IMR-90 (cell line): ENCODE results near the gene CYSTM1. TPM values are rescaled to one million over a fixed set of nuclear protein-coding genes. Genes with fewer than 3 reads are reported as not detected.

Experiments
- ATAC-seq: fragments of 200-7000 bp; cut with Tn5 transposase; 2 replicates; pipeline ENCODE4 v1.9.1; 2020; ENCODE audit warnings: low read depth, mild to moderate bottlenecking, moderate library complexity
- BruUV-seq: library from RNA; stranded (reverse); fragments of 400-500 nt; replicated peaks from 2 replicates; lab custom pipeline; 2021; lab: Mats Ljungman, UMichigan
- CTCF ChIA-PET: fragments of 300-600 bp; formaldehyde crosslinking; extraction: SDS; loops from one replicate; lab custom pipeline; 2021; ENCODE audit warnings: antibody characterized with exemption; lab: Yijun Ruan, JAX
- POLR2A ChIA-PET: fragments of 300-600 bp; sonication (Branson Sonifier 250); formaldehyde crosslinking; loops from one replicate; lab custom pipeline; 2022; ENCODE audit warnings: antibody characterized with exemption; ENCODE audit not compliant: unreplicated experiment; lab: Charles Lee
- DNase-seq: peaks from one replicate; pipeline ENCODE4 v3.0.0; 2013
- H2AFZ ChIP-seq: replicated peaks from 2 replicates; pipeline ENCODE3; 2013; ENCODE audit warnings: low read length, mild to moderate bottlenecking; ENCODE audit not compliant: poor library complexity
- H2AK5ac ChIP-seq: 2 replicates; pipeline ENCODE4 v1.6.1; 2013; ENCODE audit warnings: low read depth, low read length, inconsistent platforms
- H2AK9ac ChIP-seq: replicated peaks from 2 replicates; pipeline ENCODE3; 2013; ENCODE audit warnings: mild to moderate bottlenecking, low read depth, low read length, moderate library complexity; ENCODE audit not compliant: poor library complexity
- H2BK120ac ChIP-seq: 2 replicates; pipeline ENCODE4 v1.6.1; 2013; ENCODE audit warnings: low read depth, low read length, inconsistent platforms
- H2BK15ac ChIP-seq: 3 replicates; pipeline ENCODE4 v1.6.1; 2013; ENCODE audit warnings: low read depth, low read length, inconsistent platforms
- H2BK20ac ChIP-seq: 2 replicates; pipeline ENCODE4 v1.6.1; 2013; ENCODE audit warnings: low read depth, mild to moderate bottlenecking, inconsistent platforms, low read length, moderate library complexity
- H2BK5ac ChIP-seq: 2 replicates; pipeline ENCODE4 v1.6.1; 2013; ENCODE audit warnings: mild to moderate bottlenecking, low read depth, low read length, inconsistent platforms; ENCODE audit not compliant: poor library complexity, severe bottlenecking
- H3K14ac ChIP-seq: replicated peaks from 2 replicates; pipeline ENCODE4 v1.6.1; 2013; ENCODE audit warnings: low read depth, low read length, inconsistent platforms
- H3K18ac ChIP-seq: 2 replicates; pipeline ENCODE4 v1.6.1; 2013; ENCODE audit warnings: low read depth, low read length, control low read depth
- H3K23ac ChIP-seq: 2 replicates; pipeline ENCODE4 v1.6.1; 2013; ENCODE audit warnings: low read depth, low read length, inconsistent platforms
- H3K27ac ChIP-seq: 2 replicates; pipeline ENCODE4 v1.5.1; 2013; ENCODE audit warnings: mild to moderate bottlenecking, control low read depth, low read length; ENCODE audit not compliant: insufficient read depth
- H3K27me3 ChIP-seq: 2 replicates; pipeline ENCODE4 v1.6.1; 2013; ENCODE audit warnings: low read length; ENCODE audit not compliant: control insufficient read depth, insufficient read depth
- H3K36me3 ChIP-seq: 2 replicates; pipeline ENCODE4 v1.6.1; 2013; ENCODE audit warnings: low read length, mixed read lengths; ENCODE audit not compliant: control insufficient read depth, insufficient read depth
- H3K4ac ChIP-seq: 2 replicates; pipeline ENCODE4 v1.6.1; 2013; ENCODE audit warnings: low read depth, low read length, inconsistent platforms
- H3K4me1 ChIP-seq: 2 replicates; pipeline ENCODE4 v1.6.1; 2013; ENCODE audit warnings: low read length, mixed read lengths; ENCODE audit not compliant: control insufficient read depth, insufficient read depth
- H3K4me2 ChIP-seq: 2 replicates; pipeline ENCODE4 v1.6.1; 2013; ENCODE audit warnings: low read depth, mild to moderate bottlenecking, control low read depth, low read length, moderate library complexity
- H3K4me3 ChIP-seq: 2 replicates; pipeline ENCODE4 v1.5.1; 2013; ENCODE audit warnings: low read depth, mild to moderate bottlenecking, control low read depth, low read length, moderate library complexity; ENCODE audit not compliant: insufficient read depth
- H3K56ac ChIP-seq: 2 replicates; pipeline ENCODE4 v1.6.1; 2013; ENCODE audit warnings: low read length, inconsistent platforms; ENCODE audit not compliant: insufficient read depth; ENCODE audit errors: extremely low read depth
- H3K79me1 ChIP-seq, 2 experiments: 2 replicates each; pipeline ENCODE4 v1.6.1; 2013; ENCODE audit warnings: low read length in 2 of 2, inconsistent platforms in 1 of 2, low read depth in 1 of 2
- H3K9ac ChIP-seq: 2 replicates; pipeline ENCODE4 v1.6.1; 2013; ENCODE audit warnings: low read depth, low read length, control low read depth
- H3K9me1 ChIP-seq: 2 replicates; pipeline ENCODE4 v1.6.1; 2013; ENCODE audit warnings: low read length, inconsistent platforms; ENCODE audit not compliant: insufficient read depth
- H3K9me3 ChIP-seq: 2 replicates; pipeline ENCODE4 v1.6.1; 2013; ENCODE audit warnings: low read length; ENCODE audit not compliant: control insufficient read depth, insufficient read depth
- H4K20me1 ChIP-seq: 2 replicates; pipeline ENCODE4 v1.6.1; 2013; ENCODE audit warnings: low read length, inconsistent platforms; ENCODE audit not compliant: insufficient read depth
- H4K5ac ChIP-seq: 2 replicates; pipeline ENCODE4 v1.6.1; 2013; ENCODE audit warnings: mild to moderate bottlenecking, low read depth, low read length, control low read depth
- H4K8ac ChIP-seq, 2 experiments: 2 replicates each; pipeline ENCODE4 v1.6.1; 2013; ENCODE audit warnings: low read depth in 2 of 2, low read length in 2 of 2, control low read depth in 1 of 2, inconsistent platforms in 1 of 2
- H4K91ac ChIP-seq: 2 replicates; pipeline ENCODE4 v1.6.1; 2013; ENCODE audit warnings: low read depth, low read length, inconsistent platforms; ENCODE audit not compliant: insufficient read depth
- CEBPB ChIP-seq: IDR thresholded peaks from 2 replicates; pipeline ENCODE4 v1.6.1; 2012; ENCODE audit warnings: low read depth, low read length, improper control_type of control experiment
- CHD1 ChIP-seq: IDR thresholded peaks from 2 replicates; pipeline ENCODE4 v1.6.1; 2012; ENCODE audit warnings: low read depth, low read length, improper control_type of control experiment
- FOS ChIP-seq: fragments of 150-350 bp; IDR thresholded peaks from 2 replicates; pipeline ENCODE4 v1.6.1; 2016; ENCODE audit warnings: low read depth, low read length
- MAFK ChIP-seq: IDR thresholded peaks from 2 replicates; pipeline ENCODE4 v1.6.1; 2012; ENCODE audit warnings: low read depth, low read length, improper control_type of control experiment
- MAZ ChIP-seq: IDR thresholded peaks from 2 replicates; pipeline ENCODE4 v1.6.1; 2012; ENCODE audit warnings: low read depth, mild to moderate bottlenecking, low read length, improper control_type of control experiment, moderate library complexity, borderline replicate concordance
- POLR2A ChIP-seq: IDR thresholded peaks from 2 replicates; pipeline ENCODE4 v1.6.1; 2012; ENCODE audit warnings: mild to moderate bottlenecking, low read depth, low read length
- USF2 ChIP-seq: fragments of 150-350 bp; IDR thresholded peaks from 2 replicates; pipeline ENCODE4 v1.6.1; 2017; ENCODE audit warnings: mild to moderate bottlenecking, antibody characterized with exemption, low read length, low read depth
- WGBS, 2 experiments: methylation state at CpG; one replicate each; pipeline versions ENCODE4 v1.1.5 to v1.1.7; 2013; ENCODE audit warnings: missing lambda C conversion rate in 2 of 2; ENCODE audit not compliant: insufficient read length in 1 of 2; ENCODE audit errors: extremely low coverage in 2 of 2; 5-methylcytosine and 5-hydroxymethylcytosine counted together
- dilution Hi-C: fragments of 300-500 bp; cut with HindIII; formaldehyde crosslinking; loops from one replicate; pipeline ENCODE4 v1.14.3; 2018; ENCODE audit warnings: low sequenced_read_pairs; ENCODE audit not compliant: unreplicated experiment
- in situ Hi-C: fragments of 300-500 bp; cut with MboI; formaldehyde crosslinking; loops from 3 replicates; pipeline ENCODE4 v1.14.3; 2019; ENCODE audit warnings: low sequenced_read_pairs, inconsistent platforms, mixed read lengths
- intact Hi-C: fragments of 100-400 bp; cut with micrococcal nuclease; formaldehyde crosslinking; loops from 2 replicates; pipeline ENCODE4 v1.10.0; 2022
- polyA plus RNA-seq, 3 experiments: library from polyadenylated mRNA; depleted of rRNA; stranded (reverse); fragments of >200 nt; gene quantifications; 2 replicates each; pipeline ENCODE4 v1.2.3, GENCODE V29; 2012; ENCODE audit warnings: low replicate concordance in 1 of 3
- total RNA-seq: library from RNA; depleted of rRNA; stranded (reverse); fragments of >200 nt; gene quantifications from 2 replicates; pipeline ENCODE4 v1.2.3, GENCODE V29; 2012

Gene CYSTM1
- total and polyA plus RNA-seq, 2 of the 4 experiments (the other 2 are of a cell fraction) = 7.3 to 15.0 TPM

GRCh38 chr5:140194662-140195061 is 19.7 kb downstream of the CYSTM1 start:
- intact Hi-C loops = no loop called here
- 80% methylated on average over 1 of the region's 2 CpGs; no CpG with 5 or more reads in 1 of the 2 experiments for WGBS, 2 experiments
- Histone ChIP-seq H3K56ac (no peak overlapping the region), H3K4me3 (no peak overlapping the region), H4K5ac (no peak overlapping the region), H2AK9ac (no peak overlapping the region), H3K18ac (no peak overlapping the region), H2BK120ac (no peak overlapping the region), H2BK5ac (no peak overlapping the region), H3K79me1 (no peaks in the 10 kb centered on the region), H3K9ac (no peak overlapping the region), H2BK20ac (no peak overlapping the region), H3K27ac (no peak overlapping the region), H4K91ac (no peak overlapping the region), H2BK15ac (no peak overlapping the region), H3K9me3 (no peaks in the 10 kb centered on the region), H4K8ac (no peak overlapping the region), H3K14ac (no peak overlapping the region), H2AFZ (no peak overlapping the region), H4K20me1 (no peaks in the 10 kb centered on the region), H3K36me3 (no peaks in the 10 kb centered on the region), H3K4me1 (no peaks in the 10 kb centered on the region), H3K27me3 (no peaks in the 10 kb centered on the region), H2AK5ac (no peak overlapping the region), H3K4me2 (no peak overlapping the region), H3K23ac (no peak overlapping the region; the same call in 1 of the 2 replicates), H3K4ac (no peak overlapping the region), H3K9me1 (no peaks in the 10 kb centered on the region)
- ATAC-seq (no peak), DNase-seq (no peak)
- ChIA-PET CTCF (no interaction called here), POLR2A (interaction anchor here (0.6 kb wide), 1 partner anchor 382 kb away, joined by 3 read pairs; no protein-coding TSS in a partner anchor)
- TF ChIP-seq MAZ = no peak
- no peak for TF ChIP-seq FOS
- no peak for TF ChIP-seq USF2
- no peak for TF ChIP-seq POLR2A
- no peak for TF ChIP-seq CHD1
- no peak for TF ChIP-seq MAFK
- no peak for TF ChIP-seq CEBPB
- no TSS peak for BruUV-seq
- dilution Hi-C loops = no loop called here
- in situ Hi-C loops = no loop called here
